Measurements from ENCODE around the gene HNRNPK.
"Not testable (repeated sequence)": the region's sequence is repeated elsewhere in the genome, so short reads cannot be mapped to it uniquely, and the experiment has no call there.

The HNRNPK gene

DNA sequence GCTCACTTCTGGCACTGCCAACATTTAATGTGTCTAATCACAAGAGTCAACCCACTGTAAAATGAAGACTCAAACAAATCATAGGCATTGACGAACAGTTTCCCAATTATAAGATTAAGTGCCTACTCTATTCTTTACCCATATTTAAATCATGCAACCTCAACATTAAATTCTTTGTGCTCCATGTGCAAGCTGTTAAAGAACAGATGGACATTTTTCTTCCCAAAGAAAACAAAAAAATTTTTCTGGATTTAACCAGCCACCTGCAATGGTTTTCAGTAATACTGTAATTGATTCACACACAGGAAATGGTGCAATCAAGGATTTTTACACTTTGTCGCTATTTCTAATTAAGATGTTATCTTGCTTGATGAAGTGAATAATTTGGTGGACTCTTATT is 3.6 kb downstream of the HNRNPK start:
- DNase-seq (ENCODE audit: low spot score) = no peak

DNA sequence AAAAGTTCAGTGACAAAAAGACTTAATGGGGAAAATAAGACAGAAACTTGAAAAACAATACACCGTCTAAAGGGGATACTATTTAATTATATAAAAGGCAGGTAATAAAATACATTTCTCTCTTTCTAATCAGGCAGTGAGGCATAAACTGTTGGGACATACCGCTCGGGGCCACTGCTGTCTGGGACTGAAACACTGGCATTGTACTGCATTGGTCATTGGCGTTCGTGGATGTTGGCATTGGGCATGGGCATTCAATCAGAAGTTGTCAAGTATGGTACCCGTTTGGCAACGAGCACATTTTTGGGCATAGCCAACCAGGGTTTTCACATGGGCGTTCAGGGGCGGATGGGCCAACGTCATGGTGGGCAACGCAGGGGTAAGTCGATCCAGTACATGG is 4.7 kb downstream of the HNRNPK start:
- DNase-seq (ENCODE audit: low spot score) = no peak

DNA sequence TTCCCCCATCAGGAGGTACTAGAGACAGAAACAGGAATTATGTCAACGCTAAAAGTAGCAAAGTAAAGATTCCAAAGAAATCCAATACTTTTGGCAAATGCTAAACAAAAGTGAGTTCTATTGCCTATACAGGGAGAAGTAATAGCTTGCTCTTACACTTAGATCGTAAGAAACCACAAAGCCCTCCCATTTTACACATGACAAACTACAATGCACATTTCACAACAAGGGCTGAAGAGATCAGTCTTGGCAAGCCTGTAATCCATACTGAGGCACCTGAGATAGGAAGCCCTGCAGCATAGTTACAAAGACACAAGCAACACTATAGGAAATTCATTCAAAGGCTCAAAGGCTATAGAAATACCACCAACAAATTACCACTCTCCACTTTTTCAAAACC is 7.7 kb downstream of the HNRNPK start:
- DNase-seq (ENCODE audit: low spot score) = no peak

DNA sequence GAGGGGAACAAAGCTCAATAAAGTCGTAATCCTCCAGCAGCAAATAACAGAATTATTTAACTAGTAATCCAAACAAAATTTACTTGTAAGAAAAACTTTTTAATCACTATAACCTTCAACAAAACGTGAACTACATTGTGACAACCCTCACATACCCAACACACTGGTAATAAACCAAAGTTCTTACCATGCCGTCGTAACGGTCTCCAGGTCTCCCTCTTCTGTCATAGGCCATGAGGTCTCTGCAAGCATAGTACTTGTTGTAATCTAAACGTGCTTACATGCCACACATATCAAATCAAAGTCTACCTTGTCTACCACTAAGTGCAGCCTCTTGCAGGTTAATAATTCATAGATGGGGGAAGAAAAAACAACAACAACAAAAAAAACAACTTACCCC is 8.5 kb downstream of the HNRNPK start:
- no peak for DNase-seq (ENCODE audit: low spot score)

DNA sequence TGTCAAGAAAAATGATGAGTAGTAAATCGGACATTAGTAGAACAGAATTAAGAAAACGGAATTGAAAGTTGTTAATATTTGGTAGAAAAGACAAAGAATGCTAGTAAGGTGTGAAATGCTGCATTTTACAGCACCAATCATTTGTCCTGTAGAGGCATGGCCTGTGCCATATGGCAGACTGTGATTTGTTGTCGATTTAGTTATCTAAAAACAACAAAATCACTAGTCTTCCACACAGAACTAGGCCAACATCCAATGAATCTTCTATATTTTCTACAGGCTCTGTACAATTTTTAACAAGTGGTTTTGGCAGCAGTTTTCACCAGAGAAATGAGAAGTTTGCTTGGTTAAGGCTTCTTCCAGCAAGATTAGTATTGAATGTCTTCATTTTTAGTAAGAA is 10.4 kb downstream of the HNRNPK start:
- no peak for DNase-seq (ENCODE audit: low spot score)

DNA sequence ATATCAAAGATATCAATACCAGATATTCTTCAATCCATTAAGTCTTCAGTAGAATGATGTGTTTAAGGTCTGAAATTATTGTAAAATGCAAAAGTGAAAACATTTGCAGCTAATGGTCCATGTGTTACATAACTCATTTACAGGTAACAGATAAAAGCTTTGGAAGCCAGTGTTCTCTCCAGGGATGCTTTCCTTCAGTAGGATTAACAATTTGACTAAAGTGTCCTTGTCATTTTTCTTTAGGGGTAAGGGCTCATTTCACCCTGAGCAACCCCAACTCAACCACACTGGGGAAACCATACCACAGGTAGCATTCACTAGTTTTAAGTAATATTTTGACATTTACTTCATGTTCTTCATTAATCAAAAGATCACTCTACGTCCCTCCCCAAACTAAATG is 12.9 kb downstream of the HNRNPK start:
- no peak for DNase-seq (ENCODE audit: low spot score)

DNA sequence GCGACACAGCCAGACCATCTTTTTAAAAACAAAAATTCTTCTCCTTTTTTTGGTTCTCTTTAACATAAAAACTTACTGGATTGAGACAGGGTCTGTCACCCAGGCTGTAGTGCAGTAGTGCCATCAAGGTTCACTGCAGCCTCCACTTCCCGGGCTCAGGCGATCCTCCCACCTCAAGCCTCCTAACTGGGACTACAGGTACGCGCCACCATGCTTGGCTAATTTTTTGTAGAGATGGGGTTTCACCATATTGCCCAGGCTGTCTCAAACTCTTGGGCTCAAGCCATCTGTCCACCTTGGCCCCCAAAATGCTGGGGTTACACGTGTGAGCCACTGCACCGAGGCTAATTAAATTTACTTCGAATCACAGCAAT is 13.8 kb downstream of the HNRNPK start:
- no peak for DNase-seq (ENCODE audit: low spot score)

DNA sequence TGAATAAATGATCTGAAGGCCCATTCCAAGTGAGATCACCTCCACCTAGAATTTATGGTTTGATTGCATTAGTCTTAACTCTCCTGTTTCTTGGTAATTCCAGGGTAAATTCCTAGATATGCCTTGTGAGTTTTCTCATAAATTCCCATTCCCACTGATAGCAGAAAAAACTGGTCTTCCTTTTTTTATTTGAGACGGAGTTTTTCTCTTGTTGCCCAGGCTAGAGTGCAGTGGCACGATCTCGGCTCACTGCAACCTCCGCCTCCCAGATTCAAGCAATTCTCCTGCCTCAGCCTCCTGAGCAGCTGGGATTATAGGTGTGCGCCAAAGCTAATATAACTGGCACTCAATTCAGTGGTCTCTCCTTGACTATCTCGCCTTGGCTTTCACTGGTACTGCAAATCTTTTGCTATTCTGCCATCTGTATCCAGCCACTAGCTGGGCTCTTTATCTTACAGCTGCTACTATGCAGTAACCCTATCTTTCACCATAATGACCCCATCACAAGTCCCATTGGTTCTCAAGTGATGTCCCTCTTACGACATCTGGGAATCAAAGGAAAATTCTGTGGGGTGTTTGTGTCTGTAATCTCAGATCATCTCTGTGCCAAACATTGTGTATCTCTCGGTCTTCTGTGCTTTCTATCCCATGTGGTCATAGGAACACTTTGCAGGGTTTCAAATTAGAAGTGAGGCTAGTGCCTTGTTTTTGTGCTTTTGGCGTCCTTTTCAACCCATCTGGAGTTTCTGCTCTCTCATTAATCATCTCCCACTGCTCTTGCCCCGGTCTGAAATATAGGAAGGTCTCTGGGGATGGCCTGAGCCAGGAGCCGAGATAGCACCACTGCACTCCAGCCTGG is 14.4 kb downstream of the HNRNPK start:
- DNase-seq (ENCODE audit: low spot score) = no peak

DNA sequence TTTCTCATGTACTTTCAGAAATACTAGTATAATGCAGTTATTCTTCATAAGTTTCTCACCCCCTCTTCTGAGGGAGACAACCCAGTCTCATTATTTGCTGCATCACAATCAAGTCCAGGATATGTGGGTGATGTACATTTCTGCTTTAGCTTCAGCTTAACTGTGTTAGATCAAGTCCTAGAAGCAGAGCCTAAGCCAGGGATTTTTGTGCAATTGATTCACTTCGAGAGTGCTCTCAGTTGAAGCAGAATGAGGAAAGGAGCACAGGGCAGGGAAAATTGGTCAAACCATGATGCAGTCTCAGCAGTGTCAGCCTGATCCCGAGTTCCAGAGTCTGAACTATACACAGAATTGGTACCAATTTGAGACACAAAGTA is 15.1 kb downstream of the HNRNPK start:
- no peak for DNase-seq (ENCODE audit: low spot score)

DNA sequence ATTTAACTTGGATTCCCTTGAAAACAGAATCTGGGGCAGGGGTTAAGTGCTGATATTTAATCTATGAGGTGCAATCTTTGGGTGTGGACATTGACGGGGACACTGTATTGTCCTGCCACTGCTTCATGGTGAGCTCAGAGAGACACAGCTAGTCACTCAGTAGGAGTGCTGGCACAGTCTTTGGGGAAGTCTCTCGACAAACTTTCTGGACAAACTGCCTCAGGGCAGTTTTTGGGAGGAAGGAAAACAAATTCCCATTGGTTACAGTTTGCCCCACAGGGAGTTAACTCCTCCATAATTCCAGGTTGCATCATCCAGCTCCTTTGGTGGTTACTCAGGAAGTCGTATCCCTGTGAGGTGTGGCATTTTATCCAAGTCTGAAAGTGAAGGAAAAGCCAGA is 17.9 kb downstream of the HNRNPK start:
- DNase-seq (ENCODE audit: low spot score) = no peak

DNA sequence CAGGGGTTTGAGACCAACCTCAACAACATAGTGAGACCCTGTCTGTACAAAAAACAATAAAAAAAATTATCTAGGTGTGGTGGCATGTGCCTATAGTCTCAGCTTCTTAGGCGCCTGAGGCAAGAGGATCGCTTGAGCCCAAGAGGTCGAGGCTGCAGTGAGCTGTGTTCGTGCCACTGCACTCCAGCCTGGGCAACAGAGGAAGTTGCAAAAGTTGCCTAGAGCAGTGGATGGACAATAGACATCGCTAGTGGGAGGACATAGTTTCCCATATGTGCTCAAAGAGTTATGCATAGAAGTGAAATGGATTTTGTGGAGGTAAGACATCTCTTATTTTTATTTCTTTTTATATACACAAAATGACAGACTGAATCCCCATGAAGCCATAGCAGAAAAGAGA is 19.0 kb downstream of the HNRNPK start:
- no peak for DNase-seq (ENCODE audit: low spot score)

DNA sequence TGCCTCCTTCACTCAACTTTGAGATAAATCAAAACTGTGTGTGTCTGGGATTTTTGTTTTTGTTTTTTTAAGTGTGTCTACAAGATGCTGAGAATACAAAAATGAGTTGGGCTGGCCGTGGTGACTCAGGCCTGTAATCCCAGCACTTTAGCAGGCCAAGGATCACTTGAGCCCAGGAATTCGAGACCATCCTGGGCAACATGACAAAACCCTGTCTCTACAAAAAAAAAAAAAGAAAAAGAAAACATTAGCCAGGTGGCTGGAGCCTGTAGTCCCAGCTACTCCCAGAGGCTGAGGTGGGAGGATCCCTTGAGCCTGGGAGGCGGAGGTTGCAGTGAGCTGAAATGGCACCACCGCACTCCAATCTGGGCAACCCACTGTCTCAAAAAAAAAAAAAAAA is 21.0 kb downstream of the HNRNPK start:
- DNase-seq (ENCODE audit: low spot score) = peak; percentile 42

DNA sequence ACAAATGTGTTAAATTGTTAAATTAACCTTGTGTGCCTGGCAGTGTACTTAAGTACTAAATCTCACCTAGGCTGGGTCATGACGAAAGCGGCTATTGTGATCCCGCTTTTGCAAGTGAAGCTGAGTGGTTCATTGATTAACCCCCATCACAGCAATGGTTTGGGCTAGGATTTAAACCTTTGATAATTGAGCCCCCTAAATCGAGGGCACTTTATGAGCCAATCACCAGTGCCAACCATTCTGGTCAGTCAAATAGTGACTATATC is 22.8 kb downstream of the HNRNPK start:
- no peak for DNase-seq (ENCODE audit: low spot score)

DNA sequence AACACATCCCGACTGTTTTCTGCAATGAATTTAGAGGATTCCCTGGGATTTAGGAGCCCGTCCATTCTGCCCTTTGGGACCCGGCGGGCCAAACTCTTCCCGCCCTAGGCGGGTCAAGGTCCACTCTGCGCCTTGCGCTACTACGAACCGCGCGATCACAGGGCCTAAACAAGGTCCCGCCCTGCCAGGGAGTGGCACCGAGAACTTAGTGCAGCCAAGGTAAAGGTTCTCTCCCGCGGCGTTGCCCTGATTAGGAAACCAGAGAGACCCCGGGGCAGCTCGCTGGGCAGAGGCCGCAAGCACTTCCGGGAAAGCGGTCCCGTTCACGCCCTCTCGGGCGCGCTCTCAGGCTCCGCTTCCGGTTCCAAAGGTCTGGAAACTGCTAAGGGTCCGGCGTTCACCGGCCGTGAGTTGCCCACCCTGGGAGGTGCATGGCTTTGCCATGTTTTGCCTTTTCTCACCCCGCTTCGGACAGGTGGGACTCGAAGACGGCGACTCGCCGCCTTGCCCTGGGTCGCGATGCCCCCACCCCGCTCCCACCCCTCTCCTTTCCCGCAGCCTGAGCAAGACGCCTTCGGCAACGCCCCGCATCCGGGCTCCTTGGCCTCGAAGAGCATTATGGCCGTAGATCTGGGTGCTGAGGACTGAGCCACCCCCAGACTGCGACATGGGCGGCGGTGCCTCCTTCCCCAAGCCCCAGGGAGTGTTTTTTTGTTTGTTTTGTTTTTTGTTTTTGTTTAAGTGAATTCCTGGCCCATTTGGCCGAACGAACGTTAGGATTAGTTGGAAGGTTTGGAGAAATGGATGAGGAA is 23.4 kb downstream of the HNRNPK start:
- peak; percentile 72 for DNase-seq (ENCODE audit: low spot score)

DNA sequence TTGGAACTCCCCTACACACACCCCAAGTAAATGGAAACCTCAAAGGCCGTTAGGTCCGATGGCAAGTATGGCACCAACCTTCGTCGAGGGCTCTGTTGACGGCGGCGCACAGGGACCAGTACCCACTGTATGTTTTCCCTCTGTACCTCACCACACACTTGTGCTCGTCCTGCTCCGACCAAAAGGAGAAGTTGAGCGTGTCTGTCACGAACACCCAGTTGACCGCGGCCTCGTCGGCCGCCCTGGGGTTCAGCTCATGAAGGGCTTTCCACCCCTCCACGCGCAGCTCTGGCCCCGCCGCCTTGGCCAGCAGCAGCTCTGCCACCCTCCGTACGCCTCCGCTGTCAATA is 24.0 kb downstream of the HNRNPK start:
- no peak for DNase-seq (ENCODE audit: low spot score)

DNA sequence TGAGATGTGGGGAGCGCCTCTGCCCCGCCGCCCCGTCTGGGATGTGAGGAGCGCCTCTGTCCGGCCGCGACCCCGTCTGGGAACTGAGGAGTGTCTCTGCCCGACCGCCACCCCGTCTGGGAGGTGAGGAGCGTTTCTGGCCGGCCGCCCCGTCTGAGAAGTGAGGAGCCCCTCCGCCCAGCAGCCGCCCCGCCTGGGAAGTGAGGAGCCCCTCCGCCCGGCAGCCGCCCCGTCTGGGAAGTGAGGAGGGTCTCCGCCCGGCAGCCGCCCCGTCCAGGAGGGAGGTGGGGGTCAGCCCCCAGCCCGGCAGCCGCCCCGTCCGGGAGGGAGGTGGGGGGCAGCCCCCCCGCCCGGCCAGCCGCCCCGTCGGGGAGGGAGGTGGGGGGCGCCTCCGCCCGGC is 31.9 kb downstream of the HNRNPK start:
- not testable (repeated sequence) for DNase-seq (ENCODE audit: low spot score)

DNA sequence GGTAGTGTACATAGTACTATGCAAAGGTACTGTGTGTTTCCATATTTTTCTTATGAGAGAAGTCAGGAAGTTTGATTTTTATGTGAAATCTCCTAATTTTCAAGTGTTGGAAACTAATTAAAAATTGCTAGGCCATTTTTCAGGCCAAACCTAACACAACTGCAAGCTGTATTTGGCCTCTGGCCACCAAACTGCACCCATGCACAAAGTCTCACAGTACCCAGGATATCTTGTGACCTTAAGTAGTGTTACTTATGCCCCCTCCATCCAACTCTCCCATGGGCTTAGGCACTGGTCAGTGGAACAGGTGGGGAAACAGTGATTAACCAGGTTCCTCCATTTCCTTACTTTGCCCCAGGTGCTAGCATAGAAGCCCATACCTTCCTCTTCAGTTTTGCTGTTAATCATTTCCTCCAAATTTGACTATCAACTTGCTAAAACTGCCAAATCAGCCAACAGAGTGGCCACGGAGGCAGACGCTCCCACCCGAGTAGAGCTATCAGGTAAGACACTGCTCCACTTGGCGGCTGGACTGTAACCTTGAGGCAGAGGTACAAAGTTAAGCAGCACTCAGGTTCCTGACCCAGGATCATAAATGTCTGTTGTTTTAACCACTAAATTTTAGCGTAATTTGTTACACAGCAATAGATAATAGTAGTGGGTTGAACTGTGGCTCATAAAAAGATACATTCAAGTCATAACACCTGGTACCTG is 39.3 kb downstream of the HNRNPK start:
- no peak for DNase-seq (ENCODE audit: low spot score)

DNA sequence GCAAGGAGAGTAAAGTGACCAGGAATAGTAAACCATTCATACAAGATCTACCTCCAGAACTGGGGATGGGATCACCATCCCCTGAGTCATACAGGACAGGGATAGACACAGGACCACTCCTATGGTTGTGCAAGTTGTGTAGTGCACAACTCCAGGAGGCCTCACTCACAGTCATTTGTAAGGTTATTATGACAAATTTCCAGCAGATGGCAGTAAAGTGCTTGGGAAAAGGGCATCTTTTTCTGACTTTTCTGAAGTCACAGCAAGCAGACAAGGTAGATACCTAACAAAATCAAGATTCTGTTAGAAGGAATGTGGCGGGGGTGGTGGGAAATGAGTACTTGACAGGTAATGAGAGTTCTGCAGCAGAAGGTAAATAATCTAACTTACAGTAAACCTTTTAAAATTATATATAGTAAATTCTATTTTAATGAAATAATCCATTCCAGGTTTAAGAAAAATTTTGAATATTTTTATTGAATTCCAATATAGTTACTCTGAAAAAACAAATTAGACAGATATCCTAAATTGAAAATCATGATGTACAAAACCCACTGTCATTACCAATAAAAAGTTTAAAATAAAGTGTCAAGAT is 42.1 kb downstream of the HNRNPK start:
- DNase-seq (ENCODE audit: low spot score) = peak; percentile 72

DNA sequence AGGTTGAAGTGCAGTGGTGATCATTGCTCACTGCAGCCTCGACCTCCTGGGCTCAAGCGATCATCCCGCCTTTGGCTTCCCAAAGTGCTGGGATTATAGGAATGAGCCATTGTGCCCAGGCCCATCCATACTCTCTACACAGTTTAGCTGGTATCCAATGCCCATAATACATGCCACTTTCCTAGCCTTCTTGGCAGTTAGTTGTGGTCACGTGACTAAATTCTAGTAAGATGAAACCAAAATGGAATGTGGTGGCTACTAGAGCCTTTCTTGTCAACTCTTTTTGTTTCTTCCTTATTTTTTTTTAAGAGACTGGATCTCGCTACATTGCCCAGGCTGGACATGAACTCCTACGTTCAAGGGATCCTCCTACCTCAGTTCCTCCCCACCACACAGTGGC is 43.5 kb downstream of the HNRNPK start:
- no peak for DNase-seq (ENCODE audit: low spot score)

DNA sequence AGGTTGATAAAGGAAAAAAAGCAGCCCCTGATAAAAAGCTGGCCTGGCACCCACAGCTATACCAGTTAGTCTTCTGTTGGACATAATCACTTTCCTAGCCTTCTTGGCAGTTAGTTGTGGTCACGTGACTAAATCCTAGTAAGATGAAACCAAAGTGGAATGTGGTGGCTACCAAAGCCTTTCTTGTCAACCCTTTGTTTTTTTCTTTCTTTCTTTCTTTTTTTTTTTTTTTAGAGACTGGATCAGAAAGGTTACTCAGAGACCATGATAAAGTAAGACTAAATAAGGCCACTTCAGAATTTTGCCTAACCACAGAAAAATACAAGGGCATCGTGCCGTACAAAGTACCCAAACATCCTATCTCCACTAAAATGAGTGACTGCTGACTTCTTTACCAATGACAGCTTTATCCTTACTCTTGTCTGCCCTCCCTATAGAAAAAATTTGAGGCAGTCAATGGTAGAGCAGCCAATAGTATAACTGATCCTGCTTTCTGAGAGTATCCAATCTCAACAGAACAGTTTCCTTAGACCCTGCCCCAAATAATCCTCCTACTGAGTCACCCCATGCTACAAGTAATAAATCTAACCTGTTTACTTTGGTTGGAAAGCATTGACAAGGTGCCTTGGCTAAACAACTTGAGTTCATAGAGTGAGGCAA is 44.6 kb downstream of the HNRNPK start:
- DNase-seq (ENCODE audit: low spot score) = peak; percentile 74

DNA sequence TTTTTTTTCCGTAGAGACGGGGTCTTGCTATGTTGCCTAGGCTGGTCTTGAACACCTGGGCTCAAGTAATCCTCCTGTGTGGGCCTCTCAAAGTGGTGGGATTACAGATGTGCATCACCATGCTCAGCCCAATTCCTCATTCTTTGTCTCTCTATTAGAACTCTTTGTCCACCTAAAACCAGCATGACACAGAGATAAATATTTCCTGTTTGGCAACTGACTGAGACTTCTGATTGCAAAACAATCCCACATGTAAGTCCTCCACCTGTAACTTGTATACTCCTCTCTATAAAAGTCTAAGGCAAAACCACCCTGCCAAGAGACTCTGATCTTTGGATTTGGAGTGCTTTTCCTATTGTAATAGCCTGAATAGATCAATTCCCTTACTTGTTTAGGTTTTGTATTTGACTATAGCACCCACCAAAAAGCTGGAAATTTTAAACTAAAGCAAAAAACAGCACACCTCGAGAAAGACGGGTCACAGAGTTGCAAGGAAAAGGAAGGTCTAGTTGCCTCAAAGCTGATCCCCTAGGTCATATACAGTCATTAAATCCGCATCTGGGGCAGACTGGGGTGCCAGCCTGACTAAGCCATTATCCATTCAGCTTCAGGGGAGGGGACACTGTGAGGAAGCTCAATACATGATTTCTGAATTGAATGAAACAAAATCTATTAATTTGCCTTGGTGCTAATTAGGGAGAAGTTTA is 45.3 kb downstream of the HNRNPK start:
- DNase-seq (ENCODE audit: low spot score) = peak; percentile 35

DNA sequence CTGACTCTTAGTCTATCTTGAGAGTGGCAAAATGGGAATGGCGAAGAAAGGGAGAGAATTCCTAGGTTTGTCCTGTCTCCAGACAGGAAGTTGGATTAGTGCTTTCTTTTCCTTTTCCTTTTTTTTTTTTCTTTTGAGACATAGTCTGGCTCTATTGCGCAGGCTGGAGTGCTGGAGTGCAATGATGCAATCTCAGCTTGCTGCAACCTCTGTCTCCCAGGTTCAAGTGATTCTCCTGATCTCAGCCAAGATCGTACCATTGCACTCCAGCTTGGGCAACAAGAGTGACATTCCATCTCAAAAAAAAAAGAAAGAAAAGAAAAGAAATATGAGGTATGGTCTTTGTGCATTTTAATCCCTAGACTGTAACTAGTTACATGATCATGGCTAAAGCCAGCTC is 46.2 kb downstream of the HNRNPK start:
- DNase-seq (ENCODE audit: low spot score) = no peak

Data from AG08395 (cell line).